SU-DHL-6 (cell line): Measurements from ENCODE around the gene ZNF606.

Experiments used
- H2AFZ ChIP-seq: fragments of 200-600 bp; sonication (generic); 2 replicates; pipeline ENCODE4 v1.6.1; 2014; ENCODE audit warnings: low read depth, mild to moderate bottlenecking, moderate library complexity, mixed read lengths, antibody characterized with exemption, low read length; ENCODE audit not compliant: severe bottlenecking
- H3F3A ChIP-seq: fragments of 200-600 bp; shearing (Covaris generic); 2 replicates; pipeline ENCODE4 v1.6.0; 2016; ENCODE audit warnings: antibody characterized with exemption, mild to moderate bottlenecking; ENCODE audit not compliant: insufficient read depth
- H3K27ac ChIP-seq: fragments of 200-600 bp; sonication (generic); 2 replicates; pipeline ENCODE4 v1.5.1; 2016; ENCODE audit warnings: low read depth, mild to moderate bottlenecking, low read length, moderate library complexity, mixed read lengths
- H3K27me3 ChIP-seq: fragments of 200-600 bp; sonication (generic), shearing (Covaris generic); 2 replicates; pipeline ENCODE4 v1.6.0; 2014; ENCODE audit warnings: mild to moderate bottlenecking, low read length
- H3K36me3 ChIP-seq: fragments of 200-600 bp; sonication (generic); 2 replicates; pipeline ENCODE4 v1.6.1; 2014; ENCODE audit warnings: mild to moderate bottlenecking, low read length, mixed read lengths
- H3K4me2 ChIP-seq: fragments of 300-600, 200-600 bp; shearing (Covaris generic), sonication (generic); 2 replicates; pipeline ENCODE4 v1.6.0; 2014; ENCODE audit warnings: low read length, low read depth, mild to moderate bottlenecking; ENCODE audit not compliant: poor library complexity, severe bottlenecking
- H3K4me3 ChIP-seq: fragments of 200-600 bp; sonication (generic); 2 replicates; pipeline ENCODE4 v1.5.1; 2014; ENCODE audit warnings: antibody characterized with exemption, low read length, mild to moderate bottlenecking, mixed read lengths; ENCODE audit not compliant: insufficient read depth, poor library complexity, severe bottlenecking
- H3K79me2 ChIP-seq: fragments of 200-600 bp; sonication (generic); 2 replicates; pipeline ENCODE4 v1.6.1; 2014; ENCODE audit warnings: mild to moderate bottlenecking, low read length, moderate library complexity; ENCODE audit not compliant: insufficient read depth
- H3K9ac ChIP-seq: fragments of 200-600 bp; sonication (generic); 2 replicates; pipeline ENCODE4 v1.7.0; 2014; ENCODE audit warnings: mild to moderate bottlenecking, low read length
- H3K9me2 ChIP-seq: fragments of 200-600 bp; sonication (generic); replicated peaks from 2 replicates; pipeline ENCODE4 v1.6.1; 2014; ENCODE audit warnings: low read length; ENCODE audit not compliant: insufficient read depth
- H3K9me3 ChIP-seq: fragments of 200-600 bp; sonication (generic); 2 replicates; pipeline ENCODE4 v1.6.1; 2014; ENCODE audit warnings: low read length, mixed read lengths; ENCODE audit not compliant: insufficient read depth
- H4K20me1 ChIP-seq: fragments of 200-600 bp; sonication (generic); 2 replicates; pipeline ENCODE4 v1.6.1; 2014; ENCODE audit warnings: low read depth, mild to moderate bottlenecking, antibody characterized with exemption, low read length, moderate library complexity, mixed read lengths
- CTCF ChIP-seq: fragments of 200-600 bp; sonication (generic); IDR thresholded peaks from one replicate; pipeline ENCODE4 v1.5.1; 2017; ENCODE audit warnings: antibody characterized with exemption, mild to moderate bottlenecking, low read length, moderate library complexity; ENCODE audit not compliant: insufficient read depth, poor library complexity, severe bottlenecking
- EZH2phosphoT487 ChIP-seq: fragments of 200-600 bp; sonication (generic), shearing (Covaris generic); conservative IDR thresholded peaks from 2 replicates; pipeline ENCODE4 v1.6.1; 2018; ENCODE audit warnings: mild to moderate bottlenecking, antibody characterized with exemption, low read length, moderate library complexity, mixed read lengths

The ZNF606 gene

GRCh38 chr19:58033741-58034476, 31.3 kb upstream of the ZNF606 start, which contains the start of gene ZSCAN1:
TSS of gene ZSCAN1 (plus strand) at chr19:58034025. CDS start at chr19:58037837, 3,812 bp downstream.
- no peaks in the 10 kb centered on the region for H3K79me2 ChIP-seq
- no peaks in the 10 kb centered on the region for H3F3A ChIP-seq
- H3K9me2 ChIP-seq, result no peaks in the 10 kb centered on the region
- H3K4me3 ChIP-seq, result no peak within 1 kb of the TSS
- no peaks in the 10 kb centered on the region for H4K20me1 ChIP-seq
- no peak within 1 kb of the TSS for H3K27ac ChIP-seq
- no peak within 1 kb of the TSS for H3K4me2 ChIP-seq
- H3K9ac ChIP-seq, result no peak within 1 kb of the TSS
- no peak within 1 kb of the TSS for H2AFZ ChIP-seq
- no peaks in the 10 kb centered on the region for H3K27me3 ChIP-seq
- H3K9me3 ChIP-seq, result no peaks in the 10 kb centered on the region
- no peaks in the 10 kb centered on the region for H3K36me3 ChIP-seq
- TF ChIP-seq CTCF (no peak), EZH2phosphoT487 (no peak)

- Histone ChIP-seq H3F3A (no peaks in the 10 kb centered on the region), H3K36me3 (no peaks in the 10 kb centered on the region), H3K9ac (no peak overlapping the region), H3K27me3 (no peaks in the 10 kb centered on the region), H3K79me2 (no peaks in the 10 kb centered on the region), H2AFZ (no peak overlapping the region), H3K4me2 (no peak overlapping the region), H3K27ac (no peak overlapping the region), H4K20me1 (no peaks in the 10 kb centered on the region), H3K9me2 (no peaks in the 10 kb centered on the region), H3K9me3 (no peaks in the 10 kb centered on the region), H3K4me3 (no peak overlapping the region)
- TF ChIP-seq EZH2phosphoT487, result no peak
- TF ChIP-seq CTCF, result no peak
Measured at GRCh38 chr19:58024661-58025060, 22.0 kb upstream of the ZNF606 start.

GRCh38 chr19:58022283-58022660, 19.7 kb upstream of the ZNF606 start:
- no peak overlapping the region for H3K4me3 ChIP-seq
- no peak overlapping the region for H3K9ac ChIP-seq
- no peaks in the 10 kb centered on the region for H3K36me3 ChIP-seq
- H3K9me2 ChIP-seq, result no peaks in the 10 kb centered on the region
- H3K4me2 ChIP-seq, result no peak overlapping the region
- no peaks in the 10 kb centered on the region for H3K79me2 ChIP-seq
- TF ChIP-seq EZH2phosphoT487 (no peak), CTCF (no peak)
- no peaks in the 10 kb centered on the region for H3F3A ChIP-seq
- no peaks in the 10 kb centered on the region for H3K27me3 ChIP-seq
- H4K20me1 ChIP-seq, result no peaks in the 10 kb centered on the region
- H3K9me3 ChIP-seq, result no peaks in the 10 kb centered on the region
- peak overlapping the region; percentile 46 for H2AFZ ChIP-seq
- H3K27ac ChIP-seq, result no peak overlapping the region
